GM19193 (cell line): Measurements from ENCODE around the gene CEP76.

Source experiments
- POLR2A ChIP-seq: IDR thresholded peaks from 4 replicates; pipeline ENCODE4 v1.6.1; 2011; ENCODE audit not compliant: insufficient read depth, insufficient read length; ENCODE audit errors: extremely low read depth

CEP76 gene

GRCh38 chr18:12659904-12660605 is 42.5 kb downstream of the CEP76 start:
- no peak for TF ChIP-seq POLR2A

- TF ChIP-seq POLR2A, result no peak
These were observed 43.9 kb downstream of the CEP76 start for GRCh38 chr18:12658426-12659138.

- no peak for TF ChIP-seq POLR2A
These were observed 44.7 kb downstream of the CEP76 start, which contains the start of gene SPIRE1 for GRCh38 chr18:12657684-12658425. Gene SPIRE1 (minus strand): TSS chr18:12658107. CDS start chr18:12657866, 241 bp downstream.

- no peak for TF ChIP-seq POLR2A
These were observed 45.4 kb downstream of the CEP76 start for GRCh38 chr18:12656938-12657683.

GRCh38 chr18:12656605-12656937 is 46.0 kb downstream of the CEP76 start:
- TF ChIP-seq POLR2A, result no peak

- TF ChIP-seq POLR2A, result no peak
These were observed 47.6 kb downstream of the CEP76 start for GRCh38 chr18:12654971-12655370.

GRCh38 chr18:12652861-12653401 is 49.6 kb downstream of the CEP76 start:
- no peak for TF ChIP-seq POLR2A

GRCh38 chr18:12651651-12652050 is 50.9 kb downstream of the CEP76 start:
- TF ChIP-seq POLR2A, result no peak

- TF ChIP-seq POLR2A, result no peak
These were observed 54.8 kb downstream of the CEP76 start for GRCh38 chr18:12647773-12648172.

- TF ChIP-seq POLR2A, result no peak
These were observed 56.7 kb downstream of the CEP76 start for GRCh38 chr18:12645751-12646203.

GRCh38 chr18:12645254-12645653 is 57.3 kb downstream of the CEP76 start:
- no peak for TF ChIP-seq POLR2A

- TF ChIP-seq POLR2A, result no peak
These were observed 61.7 kb downstream of the CEP76 start for GRCh38 chr18:12640881-12641200.

- TF ChIP-seq POLR2A, result no peak
These were observed 62.3 kb downstream of the CEP76 start for GRCh38 chr18:12639990-12640880.

- no peak for TF ChIP-seq POLR2A
These were observed 63.8 kb downstream of the CEP76 start for GRCh38 chr18:12638644-12639124.
